Stimulated activated CD4-positive, alpha-beta T cell treated with anti-CD3 and anti-CD28 coated beads, Interleukin-1b, Interleukin-23, amount 100 ng/mL, for 48 hours (primary cell): Measurements from ENCODE around the gene WDR81.

Source experiments
- DNase-seq: peaks from one replicate; pipeline ENCODE4 v3.0.0-alpha.2; 2020

WDR81 gene

GRCh38 chr17:1785930-1786329, 61.4 kb downstream of the WDR81 start:
- DNase-seq, result no peak

DNA sequence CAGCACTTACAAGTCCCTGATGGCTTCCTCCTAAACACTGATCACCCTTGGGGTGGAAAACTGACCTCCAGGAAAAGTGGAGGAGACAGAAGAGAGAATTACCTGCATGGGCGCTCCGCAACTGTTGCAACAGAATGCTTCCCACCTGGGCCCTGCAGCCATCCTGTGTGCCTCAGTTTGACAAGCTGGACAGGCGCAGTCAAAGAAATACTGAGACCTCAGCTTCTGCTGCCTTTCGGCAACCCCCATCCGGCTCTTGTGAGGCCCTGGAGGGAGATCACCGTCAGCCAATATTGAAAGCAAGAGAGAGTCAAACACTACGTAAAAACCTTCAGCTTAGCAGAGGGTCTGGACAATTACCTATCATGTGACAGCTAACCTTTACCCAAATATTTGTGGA, 62.2 kb downstream of the WDR81 start:
- DNase-seq, result no peak

DNA sequence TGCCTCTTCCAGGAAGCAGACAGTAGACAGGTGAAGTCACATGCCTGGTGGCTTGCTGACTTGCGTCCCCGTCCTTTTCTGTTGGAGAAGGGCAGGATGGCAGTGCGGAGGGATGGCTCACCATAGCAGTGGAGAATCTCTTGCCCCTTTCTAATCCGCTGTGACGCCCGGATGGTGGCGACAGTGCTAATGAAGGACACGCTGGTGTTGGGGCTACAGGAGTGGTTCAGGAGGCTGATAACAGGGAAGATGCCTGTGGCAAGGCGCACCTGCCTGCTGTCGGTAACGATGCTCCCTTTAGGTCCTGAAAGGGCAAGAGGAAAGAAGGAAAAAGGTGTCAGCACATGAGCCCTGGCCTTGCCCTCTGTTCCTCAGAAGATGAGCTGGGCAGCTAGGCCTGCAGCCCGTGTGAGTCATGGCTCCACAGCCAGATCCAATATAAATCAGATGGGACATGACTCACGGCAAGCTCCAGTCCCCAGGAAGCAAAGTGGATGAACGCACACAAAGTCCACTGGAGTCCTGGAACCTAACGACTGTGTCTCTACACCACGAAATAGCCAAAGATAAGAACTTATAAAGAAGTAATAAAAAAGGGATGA, 62.9 kb downstream of the WDR81 start:
- no peak for DNase-seq
